GM23338 (cell line): Measurements from ENCODE around the gene RMND5A.
"Not testable (repeated sequence)": the region's sequence is repeated elsewhere in the genome, so short reads cannot be mapped to it uniquely, and the experiment has no call there.

ENCODE experiments used
- CREB1 ChIP-seq: fragments of 250-450 bp; sonication (Bioruptor Pico); IDR thresholded peaks from 2 replicates; pipeline ENCODE4 v1.5.0; 2020; ENCODE audit warnings: low read depth, mild to moderate bottlenecking, moderate library complexity
- EZH2 ChIP-seq: fragments of 200-600 bp; sonication (generic); IDR thresholded peaks from one replicate; pipeline ENCODE4 v1.8.0; 2017; ENCODE audit warnings: antibody characterized with exemption, mild to moderate bottlenecking, low read depth; ENCODE audit not compliant: unreplicated experiment
- EZH2phosphoT487 ChIP-seq: fragments of 200-600 bp; sonication (generic); IDR thresholded peaks from one replicate; pipeline ENCODE4 v1.8.1; 2018; ENCODE audit warnings: antibody characterized with exemption; ENCODE audit not compliant: unreplicated experiment
- JUNB ChIP-seq: IDR thresholded peaks from one replicate; pipeline ENCODE4 v1.6.1; 2016; ENCODE audit warnings: antibody characterized with exemption; ENCODE audit not compliant: unreplicated experiment
- NANOG ChIP-seq: IDR thresholded peaks from 2 replicates; pipeline ENCODE4 v1.6.1; 2016; ENCODE audit warnings: antibody characterized with exemption, borderline replicate concordance
- POLR2AphosphoS5 ChIP-seq: IDR thresholded peaks from 2 replicates; pipeline ENCODE4 v1.6.1; 2016; ENCODE audit warnings: antibody characterized with exemption, low read depth
- STAT1 ChIP-seq: IDR thresholded peaks from one replicate; pipeline ENCODE4 v1.6.1; 2016; ENCODE audit warnings: antibody characterized with exemption; ENCODE audit not compliant: unreplicated experiment
- ZNF331 ChIP-seq: fragments of 250-450 bp; sonication (Bioruptor Pico); IDR thresholded peaks from 2 replicates; pipeline ENCODE4 v1.5.0; 2020; ENCODE audit warnings: low read depth, mild to moderate bottlenecking, moderate library complexity
- TF ChIP-seq, protein P1 (sequence below), 2 experiments: fragments of 200-600 bp in 1 of 2; sonication (generic) in 1 of 2; conservative IDR thresholded peaks; 2 replicates each; pipeline versions ENCODE4 v1.5.1 to v1.6.1; 2016 to 2017; ENCODE audit warnings: antibody characterized with exemption in 2 of 2, low read depth in 2 of 2, mild to moderate bottlenecking in 2 of 2, moderate library complexity in 1 of 2
- TF ChIP-seq, protein P2 (sequence below): IDR thresholded peaks from one replicate; pipeline ENCODE4 v1.6.1; 2018; ENCODE audit warnings: antibody characterized with exemption; ENCODE audit not compliant: unreplicated experiment
- TF ChIP-seq, protein P3 (sequence below): IDR thresholded peaks from 2 replicates; pipeline ENCODE4 v1.6.1; 2016; ENCODE audit warnings: antibody characterized with exemption

DNA sequence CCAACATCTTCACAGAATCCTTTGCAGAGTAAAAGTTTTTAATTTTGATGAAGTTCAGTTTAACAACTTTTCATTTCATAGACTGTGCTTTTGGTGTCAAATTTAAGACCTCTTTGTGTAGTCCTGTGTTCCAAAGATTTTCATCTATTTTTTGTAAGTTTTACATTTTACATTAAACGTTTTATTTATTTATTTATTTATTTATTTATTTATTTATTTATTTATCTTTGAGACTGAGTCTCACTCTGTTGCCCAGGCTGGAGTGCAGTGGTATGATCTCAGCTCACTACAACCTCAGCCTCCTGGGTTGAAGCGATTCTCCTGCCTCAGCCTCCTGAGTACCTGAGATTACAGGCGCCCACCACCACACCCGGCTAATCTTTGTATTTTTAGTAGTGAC, 12.0 kb upstream of the RMND5A start:
- TF ChIP-seq, protein P1, sequence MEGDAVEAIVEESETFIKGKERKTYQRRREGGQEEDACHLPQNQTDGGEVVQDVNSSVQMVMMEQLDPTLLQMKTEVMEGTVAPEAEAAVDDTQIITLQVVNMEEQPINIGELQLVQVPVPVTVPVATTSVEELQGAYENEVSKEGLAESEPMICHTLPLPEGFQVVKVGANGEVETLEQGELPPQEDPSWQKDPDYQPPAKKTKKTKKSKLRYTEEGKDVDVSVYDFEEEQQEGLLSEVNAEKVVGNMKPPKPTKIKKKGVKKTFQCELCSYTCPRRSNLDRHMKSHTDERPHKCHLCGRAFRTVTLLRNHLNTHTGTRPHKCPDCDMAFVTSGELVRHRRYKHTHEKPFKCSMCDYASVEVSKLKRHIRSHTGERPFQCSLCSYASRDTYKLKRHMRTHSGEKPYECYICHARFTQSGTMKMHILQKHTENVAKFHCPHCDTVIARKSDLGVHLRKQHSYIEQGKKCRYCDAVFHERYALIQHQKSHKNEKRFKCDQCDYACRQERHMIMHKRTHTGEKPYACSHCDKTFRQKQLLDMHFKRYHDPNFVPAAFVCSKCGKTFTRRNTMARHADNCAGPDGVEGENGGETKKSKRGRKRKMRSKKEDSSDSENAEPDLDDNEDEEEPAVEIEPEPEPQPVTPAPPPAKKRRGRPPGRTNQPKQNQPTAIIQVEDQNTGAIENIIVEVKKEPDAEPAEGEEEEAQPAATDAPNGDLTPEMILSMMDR (conservative IDR thresholded peaks at IDR 0.05; ENCODE audit: low read depth in 2 of 2) = not testable (repeated sequence)
- TF ChIP-seq EZH2; POLR2AphosphoS5; EZH2phosphoT487; CREB1 (CRISPR knock-in tag); JUNB; ZNF331 (CRISPR knock-in tag); NANOG; STAT1: not testable (repeated sequence)
- TF ChIP-seq, protein P2, sequence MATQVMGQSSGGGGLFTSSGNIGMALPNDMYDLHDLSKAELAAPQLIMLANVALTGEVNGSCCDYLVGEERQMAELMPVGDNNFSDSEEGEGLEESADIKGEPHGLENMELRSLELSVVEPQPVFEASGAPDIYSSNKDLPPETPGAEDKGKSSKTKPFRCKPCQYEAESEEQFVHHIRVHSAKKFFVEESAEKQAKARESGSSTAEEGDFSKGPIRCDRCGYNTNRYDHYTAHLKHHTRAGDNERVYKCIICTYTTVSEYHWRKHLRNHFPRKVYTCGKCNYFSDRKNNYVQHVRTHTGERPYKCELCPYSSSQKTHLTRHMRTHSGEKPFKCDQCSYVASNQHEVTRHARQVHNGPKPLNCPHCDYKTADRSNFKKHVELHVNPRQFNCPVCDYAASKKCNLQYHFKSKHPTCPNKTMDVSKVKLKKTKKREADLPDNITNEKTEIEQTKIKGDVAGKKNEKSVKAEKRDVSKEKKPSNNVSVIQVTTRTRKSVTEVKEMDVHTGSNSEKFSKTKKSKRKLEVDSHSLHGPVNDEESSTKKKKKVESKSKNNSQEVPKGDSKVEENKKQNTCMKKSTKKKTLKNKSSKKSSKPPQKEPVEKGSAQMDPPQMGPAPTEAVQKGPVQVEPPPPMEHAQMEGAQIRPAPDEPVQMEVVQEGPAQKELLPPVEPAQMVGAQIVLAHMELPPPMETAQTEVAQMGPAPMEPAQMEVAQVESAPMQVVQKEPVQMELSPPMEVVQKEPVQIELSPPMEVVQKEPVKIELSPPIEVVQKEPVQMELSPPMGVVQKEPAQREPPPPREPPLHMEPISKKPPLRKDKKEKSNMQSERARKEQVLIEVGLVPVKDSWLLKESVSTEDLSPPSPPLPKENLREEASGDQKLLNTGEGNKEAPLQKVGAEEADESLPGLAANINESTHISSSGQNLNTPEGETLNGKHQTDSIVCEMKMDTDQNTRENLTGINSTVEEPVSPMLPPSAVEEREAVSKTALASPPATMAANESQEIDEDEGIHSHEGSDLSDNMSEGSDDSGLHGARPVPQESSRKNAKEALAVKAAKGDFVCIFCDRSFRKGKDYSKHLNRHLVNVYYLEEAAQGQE = not testable (repeated sequence)
- TF ChIP-seq, protein P3, sequence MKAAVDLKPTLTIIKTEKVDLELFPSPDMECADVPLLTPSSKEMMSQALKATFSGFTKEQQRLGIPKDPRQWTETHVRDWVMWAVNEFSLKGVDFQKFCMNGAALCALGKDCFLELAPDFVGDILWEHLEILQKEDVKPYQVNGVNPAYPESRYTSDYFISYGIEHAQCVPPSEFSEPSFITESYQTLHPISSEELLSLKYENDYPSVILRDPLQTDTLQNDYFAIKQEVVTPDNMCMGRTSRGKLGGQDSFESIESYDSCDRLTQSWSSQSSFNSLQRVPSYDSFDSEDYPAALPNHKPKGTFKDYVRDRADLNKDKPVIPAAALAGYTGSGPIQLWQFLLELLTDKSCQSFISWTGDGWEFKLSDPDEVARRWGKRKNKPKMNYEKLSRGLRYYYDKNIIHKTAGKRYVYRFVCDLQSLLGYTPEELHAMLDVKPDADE = not testable (repeated sequence)
